HPDE6-E6E7 (cell line): Measurements from ENCODE around the gene AMIGO1.
"Not testable (repeated sequence)": the region's sequence is repeated elsewhere in the genome, so short reads cannot be mapped to it uniquely, and the experiment has no call there.

ENCODE experiments used
- DNase-seq: peaks from one replicate; pipeline ENCODE4 v3.0.0; 2011; ENCODE audit warnings: missing footprints; ENCODE audit errors: extremely low spot score

The AMIGO1 gene

DNA sequence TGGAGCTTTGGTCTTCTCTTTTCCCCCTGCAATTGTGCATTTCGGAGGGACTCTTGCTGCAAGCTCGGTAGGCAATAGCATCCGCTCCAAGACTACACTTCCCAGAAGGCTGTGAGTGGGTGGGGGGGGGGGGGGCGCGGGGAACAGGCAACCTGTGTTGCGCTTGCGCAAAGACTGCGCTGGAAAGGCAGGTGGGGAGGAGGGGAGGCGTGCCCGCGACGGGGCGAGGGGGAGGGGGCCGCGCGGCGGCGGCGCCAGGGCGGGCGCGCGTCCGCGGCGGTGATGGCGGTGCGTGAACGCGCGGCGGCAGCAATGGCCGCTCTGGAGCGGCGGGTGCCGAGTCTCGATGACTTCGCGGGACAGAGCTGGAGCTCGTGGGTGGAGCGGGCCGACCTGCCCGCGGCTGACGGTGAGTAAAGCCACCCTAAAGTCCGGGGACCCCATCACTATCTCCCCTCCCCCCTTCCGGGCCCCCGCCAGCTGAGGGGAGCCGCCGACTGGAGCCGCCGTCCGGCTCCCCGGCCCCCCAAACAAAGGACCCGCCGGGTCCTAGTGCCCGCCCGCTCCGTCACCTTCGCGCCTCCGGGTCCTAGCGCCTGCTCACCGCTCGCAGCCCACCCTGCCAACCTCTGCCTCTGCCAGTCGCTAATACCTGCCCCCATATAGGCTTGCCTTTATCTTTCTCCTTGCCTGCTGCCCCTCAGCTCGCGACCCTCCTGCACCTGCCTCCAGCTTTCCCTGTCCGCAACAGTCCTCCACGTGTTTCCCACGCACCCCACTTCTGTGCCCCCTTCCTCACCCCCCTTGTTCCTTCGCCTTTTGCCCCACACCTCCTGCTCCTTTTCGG is 25.6 kb downstream of the AMIGO1 start, which contains the start of gene ATXN7L2:
Gene ATXN7L2 (plus strand): TSS at position 234 of the 847 bp plus-strand sequence. CDS start 49 bp downstream, at position 283.
- DNase-seq = peak; percentile 97

DNA sequence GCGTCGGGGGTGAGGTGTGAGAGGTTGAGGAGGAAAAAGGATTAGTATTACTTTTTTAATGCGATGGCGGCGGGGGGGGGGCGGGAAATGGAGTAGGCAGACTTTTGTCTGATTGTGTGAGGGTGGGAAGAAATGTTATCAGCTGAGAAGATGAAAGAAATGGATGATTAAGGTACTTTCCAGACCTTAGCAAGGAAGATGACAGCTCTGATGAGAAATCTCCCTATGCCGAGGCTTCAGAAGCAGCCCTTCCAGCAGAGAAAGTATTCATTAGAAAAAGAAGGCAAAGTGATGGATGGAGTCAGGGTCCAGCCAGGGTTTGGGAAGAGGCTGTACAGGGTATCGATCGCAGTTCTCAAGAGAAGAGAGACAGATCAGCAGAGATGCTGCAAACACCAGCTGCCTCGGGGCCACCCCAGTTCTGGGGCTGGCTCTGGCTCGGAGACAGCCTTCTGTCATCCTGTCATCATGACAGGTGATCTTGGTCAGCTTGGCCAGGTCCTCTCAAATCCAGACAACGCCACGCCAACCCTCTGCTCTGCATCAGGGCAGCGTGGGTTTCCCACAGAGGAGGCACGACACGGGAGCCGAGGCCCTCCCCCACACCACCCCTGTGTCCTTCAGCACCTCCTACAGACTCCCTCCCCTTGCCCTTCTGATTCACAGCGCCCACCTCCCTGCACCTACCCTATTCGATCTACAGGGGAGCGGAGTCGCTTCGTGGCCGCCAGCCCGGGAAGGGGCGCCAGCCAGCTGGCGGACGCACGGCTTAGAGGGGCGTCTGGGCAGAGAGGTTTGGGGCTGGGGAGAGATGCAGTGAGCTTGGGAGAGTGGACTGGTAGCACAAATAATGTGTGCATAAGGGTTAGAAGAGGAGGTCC is 26.5 kb downstream of the AMIGO1 start:
- DNase-seq = no peak

- no peak for DNase-seq
Observed at GRCh38 chr1:109482242-109482641, 27.3 kb downstream of the AMIGO1 start.

- no peak for DNase-seq
Observed at GRCh38 chr1:109481646-109482045, 27.9 kb downstream of the AMIGO1 start.

GRCh38 chr1:109479901-109480300 is 29.6 kb downstream of the AMIGO1 start:
- DNase-seq = no peak

DNA sequence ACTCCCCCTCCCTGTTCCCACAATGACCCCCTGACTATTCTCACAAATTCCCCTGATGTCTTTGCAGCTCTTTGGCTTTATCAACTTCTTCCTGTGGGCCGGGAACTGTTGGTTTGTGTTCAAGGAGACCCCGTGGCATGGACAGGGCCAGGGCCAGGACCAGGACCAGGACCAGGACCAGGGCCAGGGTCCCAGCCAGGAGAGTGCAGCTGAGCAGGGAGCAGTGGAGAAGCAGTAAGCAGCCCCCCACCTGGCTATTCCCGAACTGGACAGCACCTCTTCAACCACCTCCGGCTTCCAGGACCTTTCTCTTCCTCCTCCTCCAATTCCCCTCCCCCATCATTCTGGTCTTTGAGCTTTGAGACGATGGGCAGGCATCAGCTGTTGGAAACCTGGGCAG is 30.2 kb downstream of the AMIGO1 start:
- DNase-seq = no peak

- DNase-seq = no peak
Observed at GRCh38 chr1:109478806-109479205, 30.7 kb downstream of the AMIGO1 start.

DNA sequence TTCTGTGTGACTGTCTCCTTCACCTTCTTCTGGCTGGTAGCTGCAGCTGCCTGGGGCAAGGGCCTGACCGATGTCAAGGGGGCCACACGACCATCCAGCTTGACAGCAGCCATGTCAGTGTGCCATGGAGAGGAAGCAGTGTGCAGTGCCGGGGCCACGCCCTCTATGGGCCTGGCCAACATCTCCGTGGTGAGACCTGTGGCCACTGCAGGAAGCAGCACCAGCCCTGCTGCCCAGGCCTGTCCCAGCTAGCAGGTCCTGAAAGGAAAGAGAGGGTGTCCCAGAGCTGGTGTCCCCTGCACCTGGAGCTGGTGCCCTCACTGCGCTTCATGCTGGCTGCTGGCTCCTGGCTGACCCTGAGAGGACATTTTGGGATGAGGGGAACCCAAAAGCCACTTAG is 31.7 kb downstream of the AMIGO1 start:
- no peak for DNase-seq

- no peak for DNase-seq
Observed at GRCh38 chr1:109476825-109477224, 32.7 kb downstream of the AMIGO1 start.

DNA sequence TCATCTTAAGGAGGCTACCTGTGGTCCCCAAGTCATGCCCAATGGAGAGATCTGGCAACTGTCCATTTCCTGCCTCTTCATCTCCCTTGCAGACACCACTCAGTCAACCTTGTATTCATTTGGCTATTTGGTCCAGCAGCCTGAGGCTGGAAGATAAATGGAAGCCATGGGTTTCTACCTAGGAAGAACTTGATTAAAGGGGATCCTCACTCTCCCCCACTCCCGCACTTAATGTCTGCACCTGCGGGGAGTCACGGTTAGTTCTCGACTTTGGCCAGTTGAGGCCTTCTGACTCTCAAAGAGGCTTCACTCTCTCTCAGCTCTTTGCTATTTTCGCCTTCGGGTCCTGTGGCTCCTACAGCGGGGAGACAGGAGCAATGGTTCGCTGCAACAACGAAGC is 34.3 kb downstream of the AMIGO1 start:
- no peak for DNase-seq

- no peak for DNase-seq
Observed at GRCh38 chr1:109474697-109475096, 34.8 kb downstream of the AMIGO1 start.

- not testable (repeated sequence) for DNase-seq
Observed at GRCh38 chr1:109473284-109474057, 36.1 kb downstream of the AMIGO1 start.

DNA sequence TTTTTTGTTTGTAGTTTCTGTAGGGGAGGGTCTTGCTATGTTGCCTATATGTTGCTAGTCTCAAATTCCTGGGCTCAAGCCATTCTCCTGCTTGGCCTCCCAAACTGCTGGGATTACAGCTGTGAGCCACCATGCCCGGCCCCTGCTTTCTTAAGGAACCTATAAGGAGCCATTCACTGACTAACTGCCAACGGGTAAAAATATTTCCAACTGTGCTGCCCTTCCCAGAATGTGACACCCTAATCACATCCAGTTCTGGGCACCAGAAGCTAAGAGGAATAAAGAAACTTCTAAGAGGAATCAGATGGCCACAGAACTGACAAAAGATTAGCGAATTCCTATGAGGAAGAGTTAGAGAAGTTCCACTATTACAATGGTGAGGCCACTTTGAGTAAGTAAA is 36.7 kb downstream of the AMIGO1 start:
- DNase-seq = no peak

GRCh38 chr1:109470245-109470644 is 39.3 kb downstream of the AMIGO1 start:
- no peak for DNase-seq

GRCh38 chr1:109468903-109469302 is 40.6 kb downstream of the AMIGO1 start:
- no peak for DNase-seq

DNA sequence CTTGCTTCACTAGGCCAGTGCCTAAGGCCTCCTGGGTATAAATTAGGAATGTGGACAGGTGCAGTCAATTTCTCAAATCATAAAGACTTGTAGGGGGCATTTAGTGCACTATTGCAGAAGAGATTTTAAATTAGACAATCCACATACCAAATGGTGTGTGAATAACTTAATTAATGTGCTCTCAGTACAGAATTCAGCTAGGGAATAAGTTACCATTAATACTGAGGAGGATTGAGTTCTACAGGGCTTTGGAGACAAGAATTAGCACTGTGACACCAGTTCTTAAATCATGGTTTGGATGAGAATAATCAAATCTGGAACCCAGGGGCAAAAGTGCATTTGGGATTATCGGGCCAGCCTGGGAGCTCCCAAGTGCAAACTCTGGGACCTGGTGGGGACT is 41.5 kb downstream of the AMIGO1 start:
- no peak for DNase-seq

GRCh38 chr1:109467301-109467777 is 42.2 kb downstream of the AMIGO1 start:
- no peak for DNase-seq

GRCh38 chr1:109466452-109467300 is 42.9 kb downstream of the AMIGO1 start, which contains the start of gene SYPL2:
SYPL2 (plus strand) TSS chr1:109466546; CDS start chr1:109466844, 298 bp downstream.
- no peak for DNase-seq

DNA sequence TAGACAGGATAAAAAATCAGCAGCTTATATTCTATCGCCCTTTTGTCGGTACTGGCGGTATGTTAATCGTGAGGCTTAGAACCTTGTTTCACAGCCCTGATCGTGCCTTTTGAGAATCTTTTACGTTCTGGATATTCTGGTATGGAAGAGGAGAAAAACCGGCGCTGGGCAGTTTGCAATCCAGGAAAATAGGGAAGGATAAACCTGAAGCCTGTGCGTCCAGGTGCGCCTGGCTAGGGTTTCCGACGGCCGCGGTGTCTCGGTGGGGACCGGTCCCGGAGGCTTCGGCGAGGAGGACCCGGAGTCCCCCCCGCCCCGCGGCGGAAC is 43.4 kb downstream of the AMIGO1 start:
- DNase-seq = no peak

GRCh38 chr1:109457819-109458218 is 51.7 kb downstream of the AMIGO1 start:
- no peak for DNase-seq
